Epithelial cell of esophagus (primary cell): ENCODE measurements around the gene OR8D1.
"Not testable (repeated sequence)": the region's sequence is repeated elsewhere in the genome, so short reads cannot be mapped to it uniquely, and the experiment has no call there.

Experiments
- DNase-seq: peaks from one replicate; pipeline ENCODE4 v3.0.0; 2010; ENCODE audit warnings: low read depth
- H3K4me3 ChIP-seq: 2 replicates; pipeline ENCODE4 v1.5.1; 2011; ENCODE audit warnings: mild to moderate bottlenecking, low read length, control low read depth
- CTCF ChIP-seq: IDR thresholded peaks from 2 replicates; pipeline ENCODE4 v1.5.1; 2011; ENCODE audit warnings: low read depth, mild to moderate bottlenecking, low read length, control low read depth, inconsistent platforms; ENCODE audit not compliant: insufficient read depth; ENCODE audit errors: missing control alignments

OR8D1 gene

GRCh38 chr11:124294687-124295086, 19.1 kb downstream of the OR8D1 start:
- DNase-seq: no peak
- H3K4me3 ChIP-seq: no peak overlapping the region
- no peak for TF ChIP-seq CTCF

GRCh38 chr11:124285610-124286344, 28.0 kb downstream of the OR8D1 start:
- no peak overlapping the region for H3K4me3 ChIP-seq
- DNase-seq: peak; percentile 37

GRCh38 chr11:124278261-124278660, 35.5 kb downstream of the OR8D1 start:
- TF ChIP-seq CTCF: no peak
- H3K4me3 ChIP-seq: no peak overlapping the region
- DNase-seq: no peak

More at GRCh38 chr11:124285610-124286344, 28.0 kb downstream of the OR8D1 start:
- TF ChIP-seq CTCF: no peak

GRCh38 chr11:124277804-124278203, 35.9 kb downstream of the OR8D1 start:
- peak; percentile 13 for TF ChIP-seq CTCF
- peak; percentile 12 for DNase-seq
- H3K4me3 ChIP-seq: no peak overlapping the region

GRCh38 chr11:124277207-124277606, 36.5 kb downstream of the OR8D1 start:
- no peak overlapping the region for H3K4me3 ChIP-seq
- TF ChIP-seq CTCF: no peak
- no peak for DNase-seq

GRCh38 chr11:124276081-124276480, 37.7 kb downstream of the OR8D1 start:
- no peak for DNase-seq
- no peak for TF ChIP-seq CTCF
- H3K4me3 ChIP-seq: no peak overlapping the region

- no peak overlapping the region for H3K4me3 ChIP-seq
- TF ChIP-seq CTCF: no peak
- DNase-seq: no peak
These were observed 39.7 kb downstream of the OR8D1 start for GRCh38 chr11:124274000-124274399.

- DNase-seq, H3K4me3 ChIP-seq: not testable (repeated sequence)
These were observed 42.9 kb downstream of the OR8D1 start for GRCh38 chr11:124270886-124271285.

- DNase-seq, H3K4me3 ChIP-seq: not testable (repeated sequence)
These were observed 48.7 kb downstream of the OR8D1 start for GRCh38 chr11:124265041-124265440.
